Calu3 (cell line): ENCODE measurements around the gene HES6. TPM values are rescaled to one million over a fixed set of nuclear protein-coding genes. Genes with fewer than 3 reads are reported as not detected.

ENCODE experiments used
- BruUV-seq: library from RNA; stranded (reverse); fragments of 400-500 nt; replicated peaks from 2 replicates; lab custom pipeline; 2021; lab: Mats Ljungman, UMichigan
- CTCF ChIA-PET: fragments of 300-600 bp; sonication (Branson Sonifier 250); formaldehyde crosslinking; loops from one replicate; lab custom pipeline; 2022; ENCODE audit warnings: antibody characterized with exemption; lab: Charles Lee
- DNase-seq: peaks from one replicate; pipeline ENCODE4 v3.0.0; 2022
- H3K27ac Mint-ChIP-seq: one replicate; pipeline ENCODE4 v1.8.0; 2022; ENCODE audit warnings: mixed read lengths; ENCODE audit not compliant: unreplicated experiment
- H3K27me3 Mint-ChIP-seq: one replicate; pipeline ENCODE4 v1.8.0; 2022; ENCODE audit warnings: mixed read lengths; ENCODE audit not compliant: unreplicated experiment
- H3K36me3 Mint-ChIP-seq: one replicate; pipeline ENCODE4 v1.8.0; 2022; ENCODE audit warnings: mild to moderate bottlenecking, moderate library complexity, mixed read lengths; ENCODE audit not compliant: insufficient read depth, unreplicated experiment
- H3K4me1 Mint-ChIP-seq: one replicate; pipeline ENCODE4 v1.8.0; 2022; ENCODE audit warnings: mild to moderate bottlenecking, low read depth, mixed read lengths; ENCODE audit not compliant: unreplicated experiment
- H3K4me3 Mint-ChIP-seq: one replicate; pipeline ENCODE4 v1.8.0; 2022; ENCODE audit warnings: mild to moderate bottlenecking, low read depth, moderate library complexity, mixed read lengths; ENCODE audit not compliant: unreplicated experiment
- H3K9me3 Mint-ChIP-seq: one replicate; pipeline ENCODE4 v1.8.0; 2022; ENCODE audit warnings: low read depth, mixed read lengths; ENCODE audit not compliant: unreplicated experiment
- CTCF ChIP-seq: fragments of 200-600 bp; IDR thresholded peaks from one replicate; pipeline ENCODE4 v1.8.0; 2022; ENCODE audit warnings: antibody characterized with exemption; ENCODE audit not compliant: unreplicated experiment
- intact Hi-C: fragments of 100-400 bp; cut with micrococcal nuclease; formaldehyde crosslinking; loops from one replicate; pipeline ENCODE4 v1.10.0; 2022; ENCODE audit not compliant: unreplicated experiment
- total RNA-seq: library from RNA; stranded (reverse); gene quantifications from 2 replicates; pipeline ENCODE4 v1.2.3, GENCODE V29; 2022

The HES6 gene
- total RNA-seq, 1 experiment from 2014 or later, result 8.0 TPM

DNA sequence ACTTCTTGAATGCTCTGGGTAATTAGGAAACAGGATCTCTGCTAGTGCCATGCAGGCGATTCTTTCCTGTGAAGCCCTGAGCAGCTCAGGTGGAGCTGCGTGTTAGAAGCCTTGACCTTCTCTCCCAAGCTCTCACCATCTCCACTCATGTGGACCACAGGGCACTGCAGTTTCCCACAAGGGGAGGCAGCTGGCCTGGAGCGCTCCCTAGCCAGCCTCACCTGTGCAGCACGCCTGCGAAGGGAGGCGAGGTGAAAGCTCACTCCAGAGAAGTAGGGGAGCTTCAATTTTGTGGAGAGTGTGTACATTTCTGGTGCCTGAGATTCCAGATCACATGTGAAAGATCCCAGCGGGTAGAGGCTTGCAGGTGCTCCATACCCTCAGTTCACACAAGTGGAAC lies 11.1 kb upstream of the HES6 start:
- intact Hi-C loops, result no loop called here

DNA sequence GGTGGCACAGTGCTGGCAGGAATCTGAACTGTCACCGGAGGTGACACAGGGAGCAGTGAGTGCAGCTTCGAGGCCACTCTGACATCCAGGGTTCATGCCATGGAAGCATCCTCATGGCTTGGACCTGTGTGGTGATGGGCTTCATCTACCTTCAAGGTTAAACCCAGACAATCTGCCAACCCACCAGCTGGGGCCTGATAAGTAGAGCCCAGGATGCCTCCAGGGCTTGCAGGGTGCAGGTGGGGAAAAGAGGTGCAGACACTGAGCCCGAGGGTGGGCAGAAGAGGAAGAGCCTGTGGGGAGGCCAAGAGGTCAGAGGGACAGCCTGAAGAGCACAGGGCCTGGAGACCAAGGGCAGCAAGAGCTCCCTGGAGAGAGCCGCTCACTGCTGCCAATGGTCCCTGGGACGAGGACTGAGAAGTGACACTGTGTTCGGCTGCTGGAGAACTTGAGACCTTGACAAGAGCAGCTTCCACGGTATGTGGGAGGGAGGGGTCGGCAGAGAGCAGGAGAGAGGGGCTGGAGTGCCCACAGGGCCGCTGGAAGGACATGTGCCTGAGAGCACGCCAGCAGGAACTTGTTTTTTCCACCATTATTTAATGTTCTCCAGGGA lies 8.1 kb upstream of the HES6 start:
- no peak for DNase-seq
- CTCF ChIA-PET, result no interaction called here
- intact Hi-C loops, result no loop called here
- H3K4me3 Mint-ChIP-seq, result no peak overlapping the region
- no peak overlapping the region for H3K27ac Mint-ChIP-seq
- H3K9me3 Mint-ChIP-seq, result no peaks in the 10 kb centered on the region
- H3K27me3 Mint-ChIP-seq, result no peaks in the 10 kb centered on the region
- H3K36me3 Mint-ChIP-seq, result peaks cover 32% of the 10 kb centered on the region
- BruUV-seq, result no TSS peak
- H3K4me1 Mint-ChIP-seq, result no peaks in the 10 kb centered on the region
- TF ChIP-seq CTCF, result no peak

More for the DNA sequence above, 11.1 kb upstream of the HES6 start:
- Mint-ChIP-seq H3K36me3 (peaks cover 44% of the 10 kb centered on the region), H3K9me3 (no peaks in the 10 kb centered on the region), H3K27ac (no peak overlapping the region), H3K4me1 (no peaks in the 10 kb centered on the region), H3K27me3 (no peaks in the 10 kb centered on the region), H3K4me3 (no peak overlapping the region)
- CTCF ChIA-PET, result no interaction called here
- no TSS peak for BruUV-seq
- DNase-seq, result no peak
- no peak for TF ChIP-seq CTCF

GRCh38 chr2:238247002-238247822 lies 7.4 kb upstream of the HES6 start:
- Mint-ChIP-seq H3K9me3 (no peaks in the 10 kb centered on the region), H3K27me3 (peaks cover 3% of the 10 kb centered on the region), H3K27ac (no peak overlapping the region), H3K36me3 (peaks cover 25% of the 10 kb centered on the region), H3K4me3 (no peak overlapping the region), H3K4me1 (no peaks in the 10 kb centered on the region)
- intact Hi-C loops, result no loop called here
- CTCF ChIA-PET, result no interaction called here
- DNase-seq, result no peak
- BruUV-seq, result no TSS peak
- no peak for TF ChIP-seq CTCF

DNA sequence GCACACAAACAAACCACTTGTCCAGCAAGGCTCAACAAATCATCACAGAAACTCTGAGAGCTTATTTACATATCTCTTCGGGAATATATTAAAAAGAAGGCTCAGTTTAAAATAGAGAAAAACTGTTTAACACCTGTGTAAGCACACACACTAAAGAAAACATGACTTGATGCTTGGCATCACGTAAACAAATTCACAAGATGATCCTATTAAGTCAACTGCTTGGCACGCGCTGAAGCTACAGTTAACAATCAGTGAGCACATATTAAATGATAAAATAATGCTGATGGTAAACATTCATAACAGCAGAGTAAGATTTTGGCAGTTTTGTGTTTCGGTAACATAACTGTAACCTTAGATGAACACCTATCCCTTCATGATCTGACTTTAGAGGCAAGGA lies 4.3 kb upstream of the HES6 start:
- CTCF ChIA-PET, result no interaction called here

More for the DNA sequence above, 4.3 kb upstream of the HES6 start:
- Mint-ChIP-seq H3K27ac (no peak overlapping the region), H3K36me3 (peaks cover 27% of the 10 kb centered on the region), H3K4me1 (peaks cover 8% of the 10 kb centered on the region), H3K9me3 (no peaks in the 10 kb centered on the region), H3K4me3 (no peak overlapping the region), H3K27me3 (peaks cover 14% of the 10 kb centered on the region)
- TF ChIP-seq CTCF, result no peak
- intact Hi-C loops, result no loop called here
- DNase-seq, result no peak
- BruUV-seq, result no TSS peak
